Activated CD4-positive, alpha-beta T cell treated with anti-CD3 and anti-CD28 coated beads, Interleukin-2, amount 10 ng/mL, durations not matched to agents 24 days and 14 days (primary cell): Measurements from ENCODE around the gene IQCK. TPM values are rescaled to one million over a fixed set of nuclear protein-coding genes. Genes with fewer than 3 reads are reported as not detected.
A peak's percentile ranks its signal among the peaks of the same experiment; 100 is the strongest.

Experiments used
- DNase-seq: peaks from one replicate; pipeline ENCODE4 v3.0.0; 2022
- H3K27ac Mint-ChIP-seq: one replicate; pipeline ENCODE4 v1.8.0; 2022; ENCODE audit warnings: mild to moderate bottlenecking, mixed read lengths
- H3K27me3 Mint-ChIP-seq: one replicate; pipeline ENCODE4 v1.8.0; 2022; ENCODE audit warnings: mixed read lengths
- H3K36me3 Mint-ChIP-seq: one replicate; pipeline ENCODE4 v1.8.0; 2022; ENCODE audit warnings: low read depth, mild to moderate bottlenecking, mixed read lengths
- H3K4me1 Mint-ChIP-seq: one replicate; pipeline ENCODE4 v1.8.0; 2021; ENCODE audit warnings: mixed read lengths
- H3K4me3 Mint-ChIP-seq: one replicate; pipeline ENCODE4 v1.8.0; 2022; ENCODE audit warnings: mild to moderate bottlenecking, moderate library complexity, mixed read lengths
- H3K9me3 Mint-ChIP-seq: one replicate; pipeline ENCODE4 v1.8.0; 2021; ENCODE audit warnings: mixed read lengths
- intact Hi-C: fragments of 100-400 bp; cut with micrococcal nuclease; formaldehyde crosslinking; loops from one replicate; pipeline ENCODE4 v1.15.1; 2023
- total RNA-seq: library from RNA; stranded (reverse); gene quantifications from 2 replicates; pipeline ENCODE4 v1.2.3, GENCODE V29; 2022

IQCK gene
- total RNA-seq, 1 donor from 2014 or later = 1.0 TPM

DNA sequence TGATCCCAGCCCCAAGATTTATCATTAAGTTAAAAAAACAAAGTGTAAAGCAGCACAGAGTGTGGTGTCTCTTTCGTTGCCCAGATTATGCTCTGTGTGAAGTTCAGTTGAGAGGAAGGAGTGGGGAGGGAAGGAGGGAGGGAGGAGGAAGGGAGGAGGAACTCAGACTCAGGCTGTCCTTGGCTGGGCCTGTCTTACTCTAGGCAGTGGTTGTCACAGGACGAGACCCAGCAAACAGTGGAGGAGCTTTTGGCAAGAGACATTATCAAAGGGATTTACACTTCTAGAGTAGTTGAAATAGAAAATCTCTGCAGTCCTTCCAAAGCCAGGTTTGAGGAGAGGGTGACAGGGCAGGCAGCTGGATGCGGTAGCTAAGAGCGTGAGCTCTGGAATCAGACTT lies 27.9 kb upstream of the IQCK start:
- H3K36me3 Mint-ChIP-seq = peaks cover 21% of the 10 kb centered on the region
- peaks cover under 1% of the 10 kb centered on the region for H3K9me3 Mint-ChIP-seq
- no peaks in the 10 kb centered on the region for H3K27me3 Mint-ChIP-seq
- H3K4me1 Mint-ChIP-seq = peaks cover 18% of the 10 kb centered on the region
- intact Hi-C loops = no loop called here
- H3K27ac Mint-ChIP-seq = no peak overlapping the region
- H3K4me3 Mint-ChIP-seq = no peak overlapping the region
- no peak for DNase-seq

DNA sequence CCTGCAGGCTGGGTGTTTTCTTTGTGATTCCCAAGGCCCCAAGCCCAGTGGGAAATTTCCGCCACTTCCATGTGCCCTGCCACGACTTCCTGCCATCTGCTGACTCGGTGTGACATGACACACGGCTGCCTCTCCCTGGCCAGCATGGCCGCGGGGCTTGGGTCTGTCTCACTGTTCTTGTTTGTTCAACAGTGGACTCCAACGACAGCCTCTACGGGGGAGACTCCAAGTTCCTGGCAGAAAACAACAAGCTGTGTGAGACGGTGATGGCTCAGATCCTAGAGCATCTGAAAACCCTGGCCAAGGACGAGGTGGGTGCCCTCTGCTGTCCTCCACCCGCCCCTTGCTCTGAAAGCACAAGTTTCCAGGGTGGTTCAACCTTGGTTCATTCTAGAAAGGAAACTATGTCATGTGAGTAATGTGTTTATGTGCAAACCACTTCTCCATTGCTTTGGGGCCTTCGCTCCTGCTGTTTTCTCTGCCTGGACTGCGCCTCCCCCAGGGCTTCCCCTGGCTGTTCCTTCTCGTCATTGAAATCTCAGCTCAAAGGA lies 26.8 kb upstream of the IQCK start:
- no peak for DNase-seq
- Mint-ChIP-seq H3K36me3 (peaks cover 11% of the 10 kb centered on the region), H3K27ac (no peak overlapping the region)

DNA sequence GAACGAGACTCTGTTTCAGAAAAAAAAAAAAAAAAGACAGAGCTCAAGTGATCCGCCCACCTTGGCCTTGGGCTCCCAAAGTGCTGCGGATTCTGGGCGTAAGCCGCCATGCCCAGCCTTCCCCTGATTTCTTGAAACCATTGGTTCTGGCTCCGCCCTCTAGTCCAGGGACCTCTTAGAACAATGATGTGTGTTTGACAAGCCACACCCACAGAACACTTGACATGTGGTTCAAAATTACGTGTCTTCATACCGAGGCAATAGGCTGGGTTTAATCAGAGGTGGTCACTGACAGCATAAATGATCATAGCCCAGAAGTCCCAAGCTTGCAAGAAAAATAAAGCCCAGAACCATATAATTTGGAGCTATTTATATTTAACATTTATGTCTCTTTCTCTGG lies 23.1 kb upstream of the IQCK start:
- Mint-ChIP-seq H3K4me3 (no peak overlapping the region), H3K27me3 (no peaks in the 10 kb centered on the region), H3K27ac (no peak overlapping the region), H3K9me3 (no peaks in the 10 kb centered on the region), H3K4me1 (peaks cover 25% of the 10 kb centered on the region), H3K36me3 (peaks cover 24% of the 10 kb centered on the region)
- DNase-seq = no peak
- intact Hi-C loops = no loop called here

More for the DNA sequence above, 26.8 kb upstream of the IQCK start:
- no peak overlapping the region for H3K4me3 Mint-ChIP-seq
- intact Hi-C loops = no loop called here
- H3K27me3 Mint-ChIP-seq = no peaks in the 10 kb centered on the region
- no peaks in the 10 kb centered on the region for H3K9me3 Mint-ChIP-seq
- peaks cover 24% of the 10 kb centered on the region for H3K4me1 Mint-ChIP-seq

DNA sequence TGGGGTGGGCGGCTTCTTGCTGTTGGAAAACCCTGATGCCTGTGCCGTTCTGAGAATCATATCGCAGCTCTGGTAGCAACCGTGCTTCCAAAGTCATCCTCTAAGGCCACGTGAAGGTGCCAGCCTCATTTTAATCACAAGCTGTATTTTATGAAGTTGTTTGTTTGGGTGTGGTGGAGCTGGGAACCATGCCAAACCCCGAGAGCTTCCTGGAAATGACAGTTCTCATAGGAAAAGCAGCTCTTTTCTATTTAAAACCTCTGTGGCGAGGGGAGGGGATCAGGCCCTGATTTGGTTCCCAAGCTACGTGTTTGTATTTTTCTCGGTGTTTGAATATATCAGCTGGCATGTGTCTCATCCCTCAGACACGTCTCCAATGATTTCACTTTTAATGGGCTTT lies 21.7 kb upstream of the IQCK start:
- peak; percentile 79 for DNase-seq
- H3K9me3 Mint-ChIP-seq = no peaks in the 10 kb centered on the region
- H3K4me1 Mint-ChIP-seq = peaks cover 21% of the 10 kb centered on the region
- H3K27me3 Mint-ChIP-seq = no peaks in the 10 kb centered on the region
- H3K27ac Mint-ChIP-seq = peak overlapping the region; percentile 15
- intact Hi-C loops = no loop called here
- H3K36me3 Mint-ChIP-seq = peaks cover 34% of the 10 kb centered on the region
- H3K4me3 Mint-ChIP-seq = peak overlapping the region; percentile 19

DNA sequence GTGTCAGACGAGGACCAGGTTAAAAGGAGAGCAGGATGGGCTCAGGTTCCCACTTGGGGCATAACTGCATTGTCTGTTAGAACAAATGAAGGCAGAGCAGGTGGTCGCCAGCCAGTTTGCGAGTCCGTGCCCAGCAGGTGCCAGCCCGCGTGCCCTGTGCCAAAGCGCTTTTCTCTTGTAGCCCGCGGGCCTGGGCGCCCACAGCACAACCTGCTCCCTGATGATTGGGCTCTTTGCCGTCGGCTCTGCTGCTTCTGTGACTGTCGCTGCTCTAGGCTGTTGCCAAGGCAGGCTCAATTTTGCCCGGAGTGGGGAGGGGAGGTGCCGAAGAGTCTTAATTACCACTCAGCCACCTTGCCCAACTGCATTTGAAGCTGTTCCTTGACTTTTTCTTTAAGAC lies 21.1 kb upstream of the IQCK start:
- no peaks in the 10 kb centered on the region for H3K27me3 Mint-ChIP-seq
- peaks cover 38% of the 10 kb centered on the region for H3K36me3 Mint-ChIP-seq
- intact Hi-C loops = no loop called here

DNA sequence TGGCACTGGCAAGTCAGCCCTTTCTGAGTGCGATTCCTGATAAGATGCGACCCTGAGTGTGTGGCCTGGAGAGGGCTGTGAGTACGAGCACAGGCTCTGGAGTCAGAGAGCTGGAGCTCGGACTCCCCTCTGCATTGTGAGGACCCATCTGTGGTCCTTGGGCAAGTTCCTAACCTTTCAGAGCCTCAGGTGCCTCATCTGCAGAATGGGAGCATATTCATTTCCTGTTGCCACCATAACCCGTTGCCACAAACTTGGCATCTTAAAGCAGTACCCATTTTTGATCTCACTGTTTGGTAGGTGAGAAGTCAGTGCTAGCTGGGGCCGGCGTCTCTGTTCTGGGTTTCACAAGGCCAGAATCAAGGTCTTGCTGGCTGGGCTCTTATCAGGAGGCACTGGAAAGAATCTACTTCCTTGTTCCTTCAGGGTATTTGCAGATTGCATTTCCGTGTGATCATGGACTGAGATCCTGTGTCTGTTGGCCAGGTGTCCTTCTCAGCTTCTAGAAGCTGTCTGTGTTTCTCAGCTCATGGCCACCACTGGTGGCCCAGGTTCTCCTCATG lies 20.2 kb upstream of the IQCK start:
- Mint-ChIP-seq H3K4me3 (no peak overlapping the region), H3K9me3 (no peaks in the 10 kb centered on the region), H3K4me1 (peaks cover 21% of the 10 kb centered on the region), H3K27ac (no peak overlapping the region), H3K36me3 (peaks cover 40% of the 10 kb centered on the region), H3K27me3 (no peaks in the 10 kb centered on the region)
- DNase-seq = no peak
- intact Hi-C loops = no loop called here

More for the DNA sequence above, 21.1 kb upstream of the IQCK start:
- H3K9me3 Mint-ChIP-seq = no peaks in the 10 kb centered on the region
- H3K4me3 Mint-ChIP-seq = no peak overlapping the region
- no peak overlapping the region for H3K27ac Mint-ChIP-seq
- no peak for DNase-seq
- peaks cover 21% of the 10 kb centered on the region for H3K4me1 Mint-ChIP-seq

DNA sequence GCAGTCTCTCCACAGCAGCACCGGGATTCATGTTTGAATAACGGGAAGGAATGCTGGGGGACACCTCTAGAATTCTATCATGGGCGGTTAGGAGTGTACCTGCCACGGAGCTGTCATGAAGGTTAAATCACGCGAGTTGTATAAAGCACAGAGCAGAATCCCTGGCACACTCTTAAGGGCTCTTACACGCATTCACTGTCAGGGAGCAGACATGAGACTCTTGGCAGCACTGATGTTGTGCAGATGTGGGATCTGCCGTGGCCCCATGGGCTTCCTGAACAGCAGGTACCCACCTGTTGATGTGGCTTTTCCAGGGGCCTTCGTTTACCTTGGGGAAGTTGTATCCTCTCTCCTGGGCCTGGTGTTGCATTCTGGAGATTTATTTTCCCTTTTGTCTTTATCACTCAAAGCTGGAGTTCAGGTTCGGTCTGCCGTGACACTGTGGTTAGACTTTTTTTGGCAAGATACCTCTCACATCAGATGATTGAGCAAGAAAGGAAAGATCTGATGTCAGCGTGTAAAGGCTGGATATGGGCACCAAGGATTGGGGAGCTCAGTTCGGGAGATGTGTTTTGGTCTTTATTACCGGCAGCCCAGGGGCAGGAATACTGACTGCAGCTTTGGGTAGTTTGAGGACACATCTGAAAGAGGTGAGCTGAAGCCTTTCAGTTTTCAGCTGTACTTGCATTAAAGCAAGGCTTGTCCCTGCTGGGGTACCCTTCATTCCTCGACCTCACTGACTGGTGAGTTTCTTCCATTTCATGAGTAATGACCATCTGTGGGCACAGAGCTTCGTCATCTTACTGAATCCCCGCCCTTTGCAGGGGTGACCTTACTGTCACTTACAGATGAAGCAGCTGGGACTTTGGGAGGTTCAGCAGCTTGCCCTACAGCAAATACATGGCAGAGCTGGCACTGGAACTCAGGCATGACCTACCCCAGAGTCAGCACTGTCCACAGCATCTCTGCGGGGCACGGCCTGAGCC lies 19.3 kb upstream of the IQCK start:
- Mint-ChIP-seq H3K27ac (peak overlapping the region; percentile 37), H3K4me1 (peaks cover 21% of the 10 kb centered on the region), H3K4me3 (no peak overlapping the region), H3K9me3 (no peaks in the 10 kb centered on the region), H3K27me3 (no peaks in the 10 kb centered on the region), H3K36me3 (peaks cover 44% of the 10 kb centered on the region)
- no peak for DNase-seq
- intact Hi-C loops = no loop called here

DNA sequence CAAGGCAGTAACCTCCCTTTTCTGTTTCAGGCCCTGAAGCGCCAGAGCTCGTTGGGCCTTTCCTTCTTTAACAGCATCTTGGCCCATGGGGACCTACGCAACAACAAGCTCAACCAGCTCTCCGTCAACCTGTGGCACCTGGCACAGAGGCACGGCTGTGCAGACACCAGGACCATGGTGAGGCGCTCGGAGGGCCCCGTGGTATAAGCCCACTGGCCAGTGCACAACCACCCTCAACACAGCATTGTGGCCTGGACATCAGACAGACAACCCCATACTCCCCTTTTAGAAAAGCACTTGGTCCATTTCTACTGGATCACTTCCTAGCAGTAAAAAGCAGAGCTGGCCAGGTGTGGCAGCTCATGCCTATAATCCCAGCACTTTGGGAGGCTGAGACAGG lies 18.6 kb upstream of the IQCK start:
- Mint-ChIP-seq H3K4me1 (peaks cover 21% of the 10 kb centered on the region), H3K27ac (no peak overlapping the region), H3K9me3 (no peaks in the 10 kb centered on the region), H3K36me3 (peaks cover 50% of the 10 kb centered on the region), H3K4me3 (no peak overlapping the region), H3K27me3 (no peaks in the 10 kb centered on the region)
- intact Hi-C loops = no loop called here
- no peak for DNase-seq

DNA sequence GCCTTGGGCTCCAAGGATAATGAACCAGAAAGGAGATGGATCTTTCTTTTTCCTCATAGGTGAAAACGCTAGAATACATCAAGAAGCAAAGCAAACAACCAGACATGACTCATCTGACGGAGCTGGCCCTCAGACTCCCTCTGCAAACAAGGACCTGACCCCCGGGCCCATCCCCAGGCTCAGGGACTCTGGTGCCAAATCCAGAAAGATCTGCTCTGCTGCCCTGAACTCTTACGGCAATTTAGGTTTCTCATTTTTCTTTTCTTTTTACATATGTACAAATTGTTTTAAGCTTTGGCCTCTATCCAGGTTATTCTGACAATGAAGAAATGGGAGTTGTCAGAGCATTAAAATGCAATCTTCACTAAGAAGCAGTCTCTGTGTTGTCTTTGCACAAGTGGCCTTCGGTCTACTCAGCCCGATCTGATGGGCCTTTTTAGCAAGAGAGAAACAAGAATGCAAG lies 17.7 kb upstream of the IQCK start:
- Mint-ChIP-seq H3K27ac (no peak overlapping the region), H3K4me3 (no peak overlapping the region), H3K4me1 (peaks cover 20% of the 10 kb centered on the region), H3K36me3 (peaks cover 57% of the 10 kb centered on the region), H3K27me3 (no peaks in the 10 kb centered on the region), H3K9me3 (no peaks in the 10 kb centered on the region)
- DNase-seq = no peak
- intact Hi-C loops = no loop called here

DNA sequence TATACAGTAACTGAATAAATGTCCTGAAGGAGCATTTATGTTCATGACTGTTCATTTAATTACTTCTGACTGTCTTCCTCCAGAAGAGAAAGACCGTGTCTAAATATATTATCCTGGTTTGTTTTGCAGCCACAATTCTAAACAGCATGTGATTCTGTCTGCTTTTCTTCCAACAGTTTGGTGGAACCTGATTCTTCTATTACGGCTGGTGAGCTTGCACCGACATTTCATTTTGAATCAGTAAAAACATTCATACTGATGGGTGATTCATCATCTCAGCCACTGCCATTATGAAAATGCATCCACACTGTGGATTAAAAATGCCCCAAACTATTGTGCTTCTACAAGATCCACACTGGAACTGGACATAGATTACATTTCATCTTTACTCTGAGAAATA lies 17.0 kb upstream of the IQCK start:
- no peaks in the 10 kb centered on the region for H3K27me3 Mint-ChIP-seq
- peaks cover 65% of the 10 kb centered on the region for H3K36me3 Mint-ChIP-seq
- intact Hi-C loops = no loop called here
- H3K9me3 Mint-ChIP-seq = no peaks in the 10 kb centered on the region
- no peak overlapping the region for H3K4me3 Mint-ChIP-seq
- DNase-seq = no peak
- H3K27ac Mint-ChIP-seq = no peak overlapping the region
- H3K4me1 Mint-ChIP-seq = peaks cover 17% of the 10 kb centered on the region

DNA sequence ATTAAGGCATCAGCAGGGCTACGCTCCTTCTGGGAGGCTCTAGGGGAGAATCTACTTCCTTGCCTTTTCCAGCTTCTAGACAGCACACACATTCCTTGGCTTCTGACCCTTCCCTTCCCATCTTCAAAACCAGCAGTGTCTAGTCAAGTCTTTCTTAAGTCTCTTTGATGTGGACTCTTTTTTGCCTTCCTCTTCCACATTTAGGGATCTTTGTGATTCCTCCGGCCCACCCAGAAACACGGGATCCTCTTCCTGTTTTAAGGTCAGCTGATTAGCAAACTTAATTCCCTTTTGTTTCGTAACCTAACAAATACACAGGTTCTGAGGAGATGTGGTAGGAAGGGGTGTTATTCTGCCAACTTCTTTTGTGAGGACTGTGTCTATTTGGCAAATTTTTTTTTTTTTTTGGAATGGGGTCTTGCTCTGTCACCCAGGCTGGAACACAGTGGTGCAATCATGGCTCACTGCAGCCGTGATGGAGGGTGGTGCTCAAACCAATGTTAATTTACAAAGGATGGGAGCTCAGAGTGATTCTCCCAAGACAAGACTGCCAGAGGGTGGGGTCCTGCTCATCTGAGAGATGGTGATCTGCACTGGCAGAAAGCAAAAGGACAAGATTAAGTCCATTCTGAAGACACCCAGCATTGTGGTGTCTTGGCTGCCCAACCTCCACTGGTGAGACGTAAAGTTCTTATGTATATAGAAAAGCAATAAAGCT lies 14.7 kb upstream of the IQCK start:
- DNase-seq = no peak
- Mint-ChIP-seq H3K36me3 (peaks cover 60% of the 10 kb centered on the region), H3K27ac (no peak overlapping the region), H3K4me1 (peaks cover 3% of the 10 kb centered on the region), H3K9me3 (no peaks in the 10 kb centered on the region), H3K4me3 (no peak overlapping the region), H3K27me3 (no peaks in the 10 kb centered on the region)
- intact Hi-C loops = no loop called here

DNA sequence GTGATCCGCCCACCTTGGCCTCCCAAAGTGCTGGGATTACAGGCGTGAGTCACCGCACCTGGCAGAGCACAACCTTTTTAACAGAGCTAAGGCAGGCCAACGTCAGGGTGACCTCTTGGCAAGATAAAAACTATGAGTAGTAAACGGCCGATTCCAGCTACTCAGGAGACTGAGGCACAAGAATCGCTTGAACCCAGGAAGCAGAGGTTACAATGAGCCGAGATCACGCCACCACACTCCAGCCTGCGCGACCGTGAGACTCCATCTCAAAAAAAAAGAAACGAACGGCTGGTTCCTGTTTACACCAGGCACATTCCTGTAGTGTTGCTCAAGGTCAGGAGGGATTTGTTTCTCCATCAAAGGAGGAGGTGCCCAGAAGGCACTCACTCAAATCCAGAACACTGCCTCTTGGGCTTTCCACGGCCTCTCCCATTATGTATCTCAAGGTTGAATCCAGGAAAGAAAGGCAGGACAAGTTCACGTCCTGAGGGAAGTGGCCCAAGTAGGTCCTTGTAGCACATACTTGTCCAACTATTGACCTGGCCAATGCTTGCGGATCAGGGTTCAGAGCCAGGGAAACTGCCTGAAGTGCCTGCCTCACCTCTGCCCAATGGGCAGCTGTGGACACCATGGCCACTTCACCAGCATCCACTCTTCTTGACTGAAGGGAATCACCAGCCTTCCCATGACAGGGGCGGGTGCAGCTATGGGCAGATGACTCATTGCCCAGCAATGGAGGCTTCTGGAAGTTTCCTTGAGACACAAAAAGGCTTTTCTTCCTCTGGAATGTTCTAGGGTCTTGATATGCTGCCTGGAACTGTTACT lies 13.5 kb upstream of the IQCK start:
- no peak overlapping the region for H3K4me3 Mint-ChIP-seq
- H3K36me3 Mint-ChIP-seq = peaks cover 53% of the 10 kb centered on the region
- H3K27me3 Mint-ChIP-seq = no peaks in the 10 kb centered on the region
- no peak overlapping the region for H3K27ac Mint-ChIP-seq
- H3K4me1 Mint-ChIP-seq = peaks cover 2% of the 10 kb centered on the region
- no peak for DNase-seq
- intact Hi-C loops = no loop called here
- H3K9me3 Mint-ChIP-seq = no peaks in the 10 kb centered on the region

DNA sequence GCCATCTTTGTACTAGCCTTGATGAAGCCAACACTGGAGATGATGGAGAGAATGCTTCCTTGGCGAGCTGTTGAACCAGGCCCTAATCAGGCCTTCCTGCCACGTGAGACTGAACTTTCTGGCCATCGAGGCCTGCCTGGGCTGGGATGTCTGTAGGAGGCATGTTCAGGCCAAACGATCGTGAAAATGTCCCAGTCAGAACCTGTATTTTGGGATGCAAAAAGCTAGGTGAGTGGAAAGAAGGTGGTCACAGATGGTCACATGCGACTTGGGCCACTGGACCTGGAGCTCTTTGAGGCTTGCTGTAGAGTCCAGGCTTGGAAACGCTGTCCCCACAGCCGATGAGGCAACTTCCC lies 12.9 kb upstream of the IQCK start:
- Mint-ChIP-seq H3K36me3 (peaks cover 56% of the 10 kb centered on the region), H3K27me3 (no peaks in the 10 kb centered on the region), H3K9me3 (no peaks in the 10 kb centered on the region), H3K4me1 (peaks cover 2% of the 10 kb centered on the region), H3K4me3 (no peak overlapping the region), H3K27ac (no peak overlapping the region)
- no peak for DNase-seq
- intact Hi-C loops = no loop called here
